CD4-positive, alpha-beta T cell treated with Interleukin-6 at 100 ng/mL for 8 hours (primary cell): ENCODE data around the gene CHURC1.

Experiments
- DNase-seq: peaks from one replicate; pipeline ENCODE4 v3.0.0-alpha.2; 2020; ENCODE audit warnings: mixed read lengths, low spot score

CHURC1 gene

DNA sequence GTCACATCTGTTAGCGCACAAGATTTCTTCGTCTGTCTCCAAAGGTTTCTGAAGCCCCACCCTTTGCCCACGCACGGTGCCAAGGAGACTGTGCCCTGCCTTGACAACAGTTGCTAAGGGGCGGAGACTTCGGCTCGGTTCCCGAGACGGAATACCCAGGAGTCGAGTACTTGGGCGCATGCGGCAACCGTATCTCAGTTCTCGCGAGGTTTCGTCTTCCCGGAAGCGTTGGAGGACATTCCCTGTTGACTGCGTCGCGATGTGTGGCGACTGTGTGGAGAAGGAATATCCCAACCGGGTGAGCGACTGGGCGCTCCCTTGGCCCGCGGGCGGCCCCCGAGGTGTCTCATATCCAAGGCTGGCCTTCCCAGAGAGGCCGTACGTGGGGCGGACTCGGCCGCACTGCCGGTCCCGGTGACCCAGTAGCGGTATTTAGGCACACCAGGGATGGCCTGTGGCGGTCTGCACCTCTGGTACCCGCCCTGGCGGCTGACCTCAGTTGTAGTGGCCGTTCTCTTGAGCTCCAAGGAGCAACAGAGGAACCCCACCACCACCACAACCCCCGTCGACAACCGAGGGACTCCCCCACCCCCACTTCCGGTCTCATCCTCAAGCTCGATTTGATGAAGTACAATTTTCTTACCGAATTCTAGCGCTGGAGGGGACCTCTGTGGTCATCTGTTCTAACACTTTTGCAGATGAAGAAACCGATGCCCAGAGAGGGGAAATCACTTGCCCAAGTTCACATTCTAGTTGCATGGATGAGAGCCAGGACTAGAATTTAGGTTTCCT, at the start of gene CHURC1:
CHURC1 (plus strand) TSS at position 219 of the 792 bp plus-strand sequence; CDS start at position 260, 41 bp downstream.
- DNase-seq, result peak; percentile 98

DNA sequence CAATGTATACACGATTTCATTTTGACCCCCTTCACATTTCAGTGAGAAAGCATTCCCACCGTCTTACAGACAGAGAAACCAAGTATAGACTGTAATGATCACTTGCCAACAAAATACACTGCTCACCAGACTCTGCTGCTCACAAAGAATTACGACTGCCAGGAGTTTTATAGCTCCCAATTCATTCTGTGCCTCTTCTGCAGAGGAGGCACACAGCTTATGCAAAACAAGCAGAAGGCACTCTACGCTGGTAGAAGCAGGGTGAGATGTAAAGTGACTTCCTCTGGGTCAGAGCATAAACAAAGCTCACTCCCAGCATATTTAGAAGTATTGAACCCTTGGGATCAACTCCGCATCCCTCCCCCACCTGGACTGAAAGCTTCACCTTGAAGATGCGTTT, 49.1 kb upstream of the CHURC1 start:
- DNase-seq, result no peak

DNA sequence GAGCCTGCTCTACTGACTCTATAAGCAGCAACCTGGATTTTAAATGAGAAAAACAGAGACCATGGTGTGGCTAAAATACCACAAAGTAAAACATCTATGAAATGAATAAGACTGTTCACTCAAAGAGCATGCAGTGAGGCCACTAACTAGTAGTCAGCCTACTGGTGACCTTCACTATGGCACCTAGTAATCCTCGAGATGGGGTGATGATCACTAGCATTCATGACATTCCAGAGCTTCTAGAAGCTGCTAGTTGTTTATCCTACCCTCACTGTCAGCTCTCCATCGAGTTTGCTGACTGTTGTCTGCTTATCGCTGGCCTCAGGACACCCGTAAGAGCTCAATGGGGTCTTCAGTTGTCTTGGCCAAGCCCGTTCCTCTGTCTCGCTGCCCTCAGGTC, 48.3 kb upstream of the CHURC1 start:
- DNase-seq, result no peak

DNA sequence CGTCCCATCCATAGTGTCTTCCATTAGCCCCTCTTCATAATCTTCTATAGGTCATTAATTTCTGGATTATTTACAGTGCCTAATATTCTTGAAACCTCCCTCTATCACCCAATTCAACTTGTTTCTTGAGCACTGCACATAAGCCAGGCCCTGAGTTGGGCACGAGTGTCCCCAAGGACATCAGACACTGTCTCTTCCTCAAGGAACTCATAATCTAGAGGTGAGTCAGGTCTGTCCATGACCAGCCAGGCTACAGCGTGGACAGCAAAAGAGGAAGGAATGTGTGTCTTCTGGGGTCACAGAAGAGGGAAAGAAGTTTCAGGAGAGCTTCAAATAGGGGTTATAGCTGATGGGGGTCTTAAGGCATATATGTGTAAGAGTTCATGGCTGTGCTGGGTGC, 47.1 kb upstream of the CHURC1 start:
- DNase-seq, result no peak

DNA sequence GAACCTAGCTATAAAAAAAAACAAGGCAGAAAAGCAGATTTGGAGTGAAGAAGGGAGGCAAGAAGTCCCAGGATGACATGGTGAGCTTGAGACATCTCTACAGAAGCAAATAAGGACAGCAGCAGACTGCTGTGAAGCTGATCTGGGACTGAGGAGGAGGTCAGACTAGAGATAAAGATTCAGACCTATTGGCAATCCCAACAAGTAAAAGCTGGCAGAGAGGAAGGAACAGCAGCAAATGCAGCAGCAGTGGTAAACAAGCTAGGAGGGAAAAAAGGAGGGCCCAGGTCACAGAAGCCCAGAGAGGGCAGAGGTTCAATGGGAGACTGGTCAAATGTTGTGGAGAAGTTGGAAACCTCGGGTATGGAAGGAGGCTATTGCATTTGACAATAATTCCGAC, 45.9 kb upstream of the CHURC1 start:
- no peak for DNase-seq

DNA sequence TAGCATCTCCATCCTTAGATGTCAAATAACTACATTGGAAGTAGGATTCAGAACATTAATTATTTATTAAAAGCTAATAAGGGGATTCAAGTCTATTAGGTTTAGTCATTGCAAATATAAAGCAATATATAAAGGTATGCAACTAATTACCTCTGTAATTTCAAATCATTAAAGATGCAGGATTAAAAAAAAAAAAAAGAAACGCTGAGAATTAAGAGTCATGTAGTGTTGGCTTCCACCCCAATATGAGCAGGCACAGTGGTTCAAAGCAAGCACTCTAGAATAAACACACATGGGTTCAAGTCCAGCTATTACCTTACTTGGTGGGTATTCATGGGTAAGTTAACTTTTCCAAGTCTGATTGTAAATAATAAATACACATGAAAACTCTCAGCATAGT, 45.4 kb upstream of the CHURC1 start:
- DNase-seq, result no peak

DNA sequence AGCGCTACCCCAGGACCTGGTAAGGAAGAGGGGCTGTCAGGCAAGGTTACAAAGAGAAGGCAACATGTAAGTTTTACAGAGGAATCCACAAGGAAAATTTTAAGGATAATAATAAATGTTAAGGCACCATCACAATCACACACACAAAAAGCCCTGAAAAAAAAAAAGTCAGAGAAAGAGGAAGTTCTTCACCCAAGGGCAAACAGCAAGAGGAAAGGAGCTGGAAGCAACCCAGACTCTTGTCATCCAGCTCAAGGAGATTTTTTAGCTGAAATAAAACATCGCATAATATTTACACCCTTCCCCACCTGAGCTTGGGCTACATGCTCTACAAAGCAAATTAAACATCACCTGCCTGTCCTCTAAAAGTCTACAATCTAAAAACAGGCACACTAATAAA, 44.1 kb upstream of the CHURC1 start:
- no peak for DNase-seq

DNA sequence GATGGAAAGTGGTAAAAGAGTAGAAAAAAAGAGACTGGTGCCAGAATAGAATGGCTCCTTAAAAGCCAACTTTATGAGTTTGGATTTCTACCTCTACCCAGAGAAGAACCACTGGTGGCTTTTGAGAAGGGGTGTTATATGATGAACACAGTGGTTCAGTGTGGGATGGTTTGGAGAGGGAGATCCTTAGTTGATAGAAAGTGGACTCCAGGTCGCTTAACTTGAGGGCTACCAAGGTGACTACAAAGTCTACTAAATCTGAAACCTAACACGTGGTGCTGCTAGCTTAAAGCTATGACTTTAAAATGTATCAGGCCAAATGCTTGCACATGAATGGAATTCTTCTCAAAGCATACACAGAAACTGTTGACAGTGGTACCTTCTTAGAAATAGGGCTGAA, 42.9 kb upstream of the CHURC1 start:
- DNase-seq, result no peak

DNA sequence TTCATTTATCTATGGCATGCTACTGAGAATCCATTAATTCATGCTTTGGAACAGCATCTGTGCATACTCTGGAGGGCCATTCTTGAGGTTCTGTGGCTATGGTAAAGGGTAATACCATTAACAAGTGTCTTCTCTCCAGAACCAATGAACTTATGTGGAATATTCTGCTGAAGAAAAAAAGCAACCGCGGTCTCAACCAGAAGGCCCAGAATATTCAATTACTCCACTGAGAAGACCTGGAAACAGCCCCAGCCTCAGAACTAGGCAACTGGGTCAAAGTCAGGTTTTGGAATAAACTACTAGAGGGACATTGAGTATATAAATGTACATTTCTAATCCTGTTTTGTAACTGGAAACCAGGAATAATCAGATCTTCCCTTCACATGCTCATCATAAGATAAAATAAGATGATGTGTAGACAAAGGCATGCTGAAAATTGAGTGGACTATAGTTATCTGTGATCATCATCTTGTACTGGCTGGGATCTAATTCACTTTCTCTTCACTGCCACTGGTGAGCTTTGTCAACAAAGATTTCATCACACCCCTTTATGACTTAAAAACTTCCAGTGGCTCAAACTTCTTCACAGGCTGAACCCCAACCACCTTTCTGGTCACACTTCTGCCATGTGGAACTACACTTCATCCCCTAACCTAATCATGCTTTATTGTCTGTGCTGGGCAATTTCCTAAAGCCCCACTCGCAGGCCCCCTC, 40.6 kb upstream of the CHURC1 start:
- DNase-seq, result no peak

DNA sequence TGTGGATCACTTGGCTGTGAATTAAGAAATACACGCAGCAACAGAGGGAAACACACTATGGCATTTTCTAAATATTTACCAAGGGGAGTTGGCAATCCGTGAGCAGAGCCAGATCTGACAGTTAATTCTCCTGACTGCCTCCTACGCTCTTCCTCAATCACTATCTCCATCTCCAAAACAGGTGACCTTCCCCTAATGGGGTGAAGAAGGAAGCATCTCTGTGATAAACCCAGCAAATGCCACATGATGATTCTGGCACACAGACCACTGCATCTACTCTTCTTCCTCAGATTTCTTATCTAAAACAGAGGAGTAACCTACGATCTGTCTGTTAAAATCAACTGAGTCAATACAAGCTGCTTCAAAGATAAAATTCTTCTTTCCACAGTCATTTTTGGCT, 38.9 kb upstream of the CHURC1 start:
- no peak for DNase-seq

DNA sequence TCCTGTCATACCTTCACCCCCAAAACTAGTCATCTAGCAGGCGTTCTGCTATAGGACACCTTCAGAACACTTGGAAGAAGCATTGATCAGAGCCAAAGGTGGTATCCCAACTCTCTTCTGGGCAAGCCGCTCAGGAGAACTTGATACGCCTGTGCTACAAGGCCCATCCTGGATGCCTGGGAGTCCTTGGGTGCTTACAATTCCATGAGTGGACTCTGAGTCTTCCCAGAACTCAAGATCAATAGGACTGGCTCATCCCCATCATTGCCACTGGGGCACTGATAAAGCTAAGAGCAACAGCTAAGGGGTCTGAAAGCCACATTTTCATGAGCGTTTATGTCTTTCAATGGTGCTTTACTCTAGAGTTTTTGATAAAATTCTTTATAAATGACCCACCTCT, 36.4 kb upstream of the CHURC1 start:
- DNase-seq, result no peak

DNA sequence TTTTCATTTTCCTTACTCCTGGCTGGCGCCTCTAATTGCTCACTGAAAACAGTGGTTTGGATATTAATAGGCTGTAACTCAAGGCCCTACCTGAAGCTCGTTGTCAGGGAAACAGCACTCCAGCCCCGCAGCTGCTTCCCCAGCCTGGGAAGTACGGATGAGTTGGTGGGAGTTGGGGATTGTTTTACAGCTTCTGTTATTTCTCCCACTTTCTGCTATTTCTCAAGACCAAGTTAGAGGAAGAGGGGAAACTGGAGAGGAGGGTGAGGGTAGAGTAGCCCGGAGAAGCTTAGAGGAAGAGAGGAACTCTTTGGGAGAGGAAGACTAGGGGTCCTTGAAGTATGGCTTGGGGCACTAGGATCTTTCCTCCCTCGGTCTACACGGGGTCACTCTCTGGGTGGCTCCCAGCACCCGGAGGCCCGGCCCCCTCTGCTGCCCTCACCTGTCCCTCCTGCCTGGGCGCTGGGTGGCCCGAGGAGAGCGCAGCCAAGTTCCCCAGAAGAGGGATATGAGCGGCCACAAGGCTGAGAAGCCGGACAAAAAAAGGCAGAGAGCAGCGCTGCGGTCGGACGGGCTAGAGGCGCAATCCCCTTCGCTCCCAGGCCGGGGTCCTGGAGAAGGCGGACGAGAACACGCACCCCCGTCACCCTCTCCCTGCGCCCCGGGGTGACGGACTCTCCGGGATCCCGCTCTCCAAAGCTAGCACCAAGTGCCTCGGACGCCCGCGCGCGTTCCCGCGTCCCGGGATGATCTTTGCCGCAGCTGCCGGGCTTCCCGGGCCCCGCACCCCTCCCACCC, 35.2 kb upstream of the CHURC1 start:
- no peak for DNase-seq

DNA sequence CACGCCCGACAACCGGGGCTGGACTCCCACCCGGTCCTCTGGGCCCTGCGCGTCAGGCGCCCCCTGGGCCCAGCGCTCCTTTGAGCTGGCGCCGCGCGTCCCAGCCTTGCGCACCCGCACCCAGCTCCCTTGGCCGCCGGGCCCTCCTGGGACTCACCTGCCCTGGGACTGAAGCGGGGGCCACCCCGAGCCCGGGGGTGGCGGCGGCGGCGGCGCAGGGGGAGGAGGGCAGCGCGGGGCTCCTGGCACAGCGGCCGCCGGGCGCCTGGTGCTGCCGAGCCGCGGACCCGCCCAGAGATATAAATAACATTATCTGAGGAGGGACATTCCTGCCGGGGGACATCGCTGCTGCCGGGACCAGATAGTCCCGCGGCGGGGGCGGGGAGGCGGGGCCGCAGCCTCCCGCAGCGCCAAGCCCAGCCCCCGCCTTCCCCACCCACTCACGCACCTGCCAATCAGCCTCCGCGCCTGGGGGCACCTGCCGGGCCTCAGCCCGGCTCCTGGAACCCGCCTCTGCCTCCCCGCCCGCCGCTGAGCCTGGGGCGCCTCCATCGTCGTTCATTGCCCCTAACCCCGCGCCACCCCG, 34.5 kb upstream of the CHURC1 start, which contains the start of gene SPTB:
SPTB (minus strand) TSS at position 273 of the 586 bp plus-strand sequence. CDS start 56,813 bp downstream, outside the sequence.
- peak; percentile 41 for DNase-seq

DNA sequence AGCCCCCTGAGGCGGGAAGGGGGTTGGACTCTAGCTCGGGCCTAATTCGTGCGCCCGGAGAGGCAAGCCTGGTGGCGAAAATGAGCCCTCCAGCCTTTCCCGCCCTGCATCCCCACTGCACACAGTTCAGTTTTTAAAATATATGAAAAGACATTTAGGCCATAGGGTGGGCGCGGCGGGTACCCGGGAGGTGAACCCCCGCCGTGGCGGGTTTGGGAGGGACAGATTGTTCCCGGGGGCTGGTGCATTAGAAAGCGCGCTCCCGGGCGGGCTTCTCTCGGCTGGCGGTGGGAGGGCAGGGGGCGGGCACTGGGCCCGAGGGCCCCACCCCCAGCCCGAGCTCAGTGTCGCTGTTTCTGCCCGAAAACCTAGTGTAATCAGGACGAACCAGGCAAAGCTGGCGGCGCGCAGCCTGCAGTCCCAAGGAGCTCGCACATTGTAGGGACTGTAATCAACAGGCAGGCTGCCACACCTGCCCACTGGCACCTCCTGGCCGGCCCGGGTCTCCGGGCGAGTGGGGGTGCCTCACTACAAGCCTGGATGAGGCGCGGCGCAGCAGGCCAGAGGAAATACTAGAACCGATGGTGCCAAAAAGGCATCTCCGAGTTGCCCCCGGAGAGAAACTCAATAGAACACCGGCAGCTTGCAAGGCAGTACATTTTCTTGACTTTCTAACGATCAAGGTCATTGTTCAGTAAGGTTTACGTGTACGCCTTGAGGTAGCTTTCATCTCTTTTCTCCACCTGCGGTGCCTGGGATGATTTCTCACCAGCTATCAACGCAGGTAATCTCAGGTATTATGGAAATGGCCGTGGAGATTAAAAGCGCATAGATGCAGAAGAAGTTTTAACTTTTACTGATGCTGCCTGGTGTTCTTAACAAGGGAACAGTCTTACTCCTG, 33.8 kb upstream of the CHURC1 start:
- DNase-seq, result peak; percentile 36

DNA sequence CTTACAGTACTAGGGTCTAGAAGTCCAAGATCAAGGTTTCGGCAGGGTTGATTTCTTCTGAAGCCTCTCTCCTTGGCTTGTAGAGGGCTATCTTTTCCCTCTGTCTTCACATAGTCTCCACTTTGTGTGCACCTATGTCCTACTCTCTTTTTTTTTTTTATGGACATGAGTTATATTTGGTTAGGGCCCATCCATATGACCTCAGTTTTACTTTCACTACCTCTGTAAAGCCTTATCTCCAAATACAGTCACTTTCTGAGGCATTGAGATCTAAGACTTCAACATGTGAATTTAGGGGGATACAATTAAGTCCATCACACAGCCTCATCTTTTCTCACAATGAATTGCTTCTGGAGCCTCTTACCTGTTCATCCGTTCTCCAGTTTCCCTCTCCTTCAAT, 28.7 kb upstream of the CHURC1 start:
- no peak for DNase-seq

DNA sequence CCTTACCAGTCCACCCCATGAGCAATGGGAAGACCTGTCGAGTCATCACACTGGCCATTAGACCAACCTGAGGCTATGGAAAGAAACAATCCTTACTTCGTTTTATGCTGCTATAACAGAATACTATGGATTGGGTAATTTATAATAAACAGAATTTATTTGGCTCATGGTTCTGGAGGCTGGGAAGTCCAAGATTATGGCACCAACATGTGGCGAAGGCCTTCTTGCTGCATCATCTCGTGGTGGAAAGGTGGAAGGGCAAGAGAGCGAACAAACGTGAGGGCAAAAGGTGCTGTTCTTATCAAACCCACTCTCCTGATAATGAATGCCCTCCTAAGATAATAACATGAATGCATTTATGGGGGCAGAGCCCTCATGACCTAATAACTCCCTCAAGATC, 24.9 kb upstream of the CHURC1 start:
- DNase-seq, result no peak

DNA sequence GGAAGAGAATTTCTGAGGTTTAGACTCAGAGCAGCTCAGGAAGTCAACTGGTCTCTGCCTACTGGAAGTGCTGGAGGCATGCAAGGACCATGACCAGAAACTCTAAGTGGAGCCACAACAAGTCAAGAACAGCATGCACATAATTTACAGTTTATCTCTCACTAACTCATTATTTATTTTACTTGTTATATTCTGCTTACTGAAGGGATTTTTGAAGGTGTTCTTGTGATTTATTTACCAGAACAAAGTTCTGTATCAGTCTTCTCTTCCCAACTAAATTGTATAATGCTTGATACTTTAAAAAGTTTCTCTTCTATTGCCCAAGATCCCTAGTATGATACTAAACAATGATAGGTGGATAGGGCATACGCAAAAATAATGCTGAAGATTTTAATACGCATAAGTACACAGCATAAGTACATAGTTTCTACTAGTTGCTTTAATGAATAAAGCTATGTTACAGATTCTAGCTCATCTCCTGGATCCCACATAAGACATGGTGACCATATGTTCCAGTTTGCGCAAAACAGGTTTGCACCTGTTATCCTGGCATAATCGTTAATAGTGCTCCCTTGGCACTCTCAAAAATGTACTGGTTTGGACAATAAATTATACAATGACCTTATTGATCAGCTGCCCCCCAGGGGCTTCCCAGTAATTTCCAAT, 22.9 kb upstream of the CHURC1 start:
- DNase-seq, result no peak

DNA sequence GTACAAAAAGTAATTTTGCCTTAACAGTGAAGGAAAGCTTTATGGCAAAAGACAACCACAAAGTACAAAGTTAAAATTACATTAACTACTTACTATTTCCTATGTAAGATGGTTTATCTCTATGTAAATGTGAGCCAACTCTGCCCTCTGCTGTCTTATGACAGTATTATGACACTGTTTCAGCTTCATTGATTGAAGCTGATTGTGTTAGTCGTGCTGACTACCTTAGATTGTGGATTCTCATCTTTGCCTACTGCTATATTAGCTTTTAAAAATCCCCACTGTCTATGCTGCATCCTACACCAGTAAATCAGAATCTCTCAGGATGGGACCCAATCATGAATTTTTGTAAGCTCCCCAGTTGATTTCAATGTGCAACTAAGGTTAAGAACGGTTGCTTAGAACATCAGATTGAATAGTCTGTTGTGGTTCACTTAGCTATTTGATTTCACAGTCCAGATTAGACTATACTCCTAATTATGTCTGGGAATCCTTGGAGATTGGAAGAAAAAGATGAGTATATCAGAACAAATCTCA, 22.3 kb upstream of the CHURC1 start:
- peak; percentile 63 for DNase-seq

DNA sequence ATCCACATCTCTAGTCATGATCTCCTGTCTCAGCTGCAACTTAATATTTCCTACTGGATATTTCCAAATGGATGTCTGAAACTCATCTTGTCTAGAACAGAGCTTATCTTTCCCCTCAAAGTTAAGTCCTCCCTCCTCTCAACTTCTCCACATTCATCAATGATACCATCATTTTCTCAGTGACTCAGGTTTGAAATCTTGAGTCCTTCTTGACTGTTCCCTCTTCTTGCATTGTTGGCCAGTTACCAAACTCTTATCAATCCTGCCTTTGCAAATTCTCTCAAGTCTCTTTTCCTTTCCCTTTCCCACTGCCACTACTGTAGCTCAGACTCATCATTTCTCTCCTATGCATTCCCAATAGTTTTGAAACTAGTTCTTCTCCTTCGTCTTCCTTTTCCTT, 14.3 kb upstream of the CHURC1 start:
- DNase-seq, result no peak

DNA sequence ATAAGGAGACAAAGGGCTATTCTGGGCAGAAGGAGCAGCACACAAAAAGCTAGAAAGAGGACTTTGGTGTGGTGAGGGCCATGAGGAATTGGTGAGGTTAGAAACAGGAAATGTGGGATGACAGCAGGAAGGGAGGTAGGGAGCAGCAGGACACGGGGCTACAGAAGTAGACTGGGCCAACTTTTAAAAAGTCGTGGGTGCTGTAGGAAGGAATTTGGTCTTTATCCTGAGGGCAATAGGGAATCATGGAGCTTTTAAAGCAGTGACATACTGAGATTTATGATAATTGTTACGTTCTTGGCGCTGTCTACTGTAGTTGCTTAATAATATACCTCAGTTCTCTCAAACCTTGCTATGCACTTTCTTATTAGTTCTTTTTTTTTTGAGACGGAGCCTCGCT, 8.2 kb upstream of the CHURC1 start:
- DNase-seq, result no peak
